WTC11 (cell line): ENCODE measurements around the gene KNOP1.

Source experiments
- GRHL2 ChIP-seq: fragments of 250-450 bp; sonication (Bioruptor Pico); IDR thresholded peaks from 2 replicates; pipeline ENCODE4 v1.8.0; 2022; ENCODE audit warnings: mild to moderate bottlenecking, moderate library complexity; ENCODE audit not compliant: insufficient replicate concordance, severe bottlenecking
- MAX ChIP-seq: sonication (generic); formaldehyde crosslinking; IDR thresholded peaks from 2 replicates; pipeline ENCODE4 v1.8.0; 2022; ENCODE audit warnings: mild to moderate bottlenecking, missing genetic modification reagents
- TEAD1 ChIP-seq: sonication (generic); formaldehyde crosslinking; IDR thresholded peaks from 2 replicates; pipeline ENCODE4 v1.8.0; 2022; ENCODE audit warnings: mild to moderate bottlenecking, missing genetic modification reagents
- TP53 ChIP-seq: sonication (generic); formaldehyde crosslinking; IDR thresholded peaks from 2 replicates; pipeline ENCODE4 v1.8.1; 2023; ENCODE audit warnings: mild to moderate bottlenecking, missing genetic modification reagents
- ZMAT4 ChIP-seq: fragments of 250-450 bp; sonication (Bioruptor Pico); IDR thresholded peaks from 2 replicates; pipeline ENCODE4 v1.9.0; 2021; ENCODE audit warnings: mild to moderate bottlenecking
- ZNF138 ChIP-seq: sonication (generic); formaldehyde crosslinking; conservative IDR thresholded peaks from 2 replicates; pipeline ENCODE4 v1.8.1; 2022; ENCODE audit warnings: mild to moderate bottlenecking, moderate library complexity, missing genetic modification reagents
- TF ChIP-seq, protein P1 (sequence below): fragments of 200-600 bp; IDR thresholded peaks from 2 replicates; pipeline ENCODE4 v1.8.0; 2022; ENCODE audit warnings: antibody characterized with exemption
- TF ChIP-seq, protein P2 (sequence below): fragments of 250-450 bp; sonication (Bioruptor Pico); IDR thresholded peaks from 2 replicates; pipeline ENCODE4 v1.8.0; 2021; ENCODE audit warnings: mild to moderate bottlenecking
- TF ChIP-seq, protein P3 (sequence below): sonication (generic); formaldehyde crosslinking; IDR thresholded peaks from 2 replicates; pipeline ENCODE4 v1.8.1; 2022; ENCODE audit warnings: low read depth, missing genetic modification reagents, borderline replicate concordance

GRCh38 chr16:19664166-19664565, 53.9 kb downstream of the KNOP1 start:
- TF ChIP-seq, protein P1, sequence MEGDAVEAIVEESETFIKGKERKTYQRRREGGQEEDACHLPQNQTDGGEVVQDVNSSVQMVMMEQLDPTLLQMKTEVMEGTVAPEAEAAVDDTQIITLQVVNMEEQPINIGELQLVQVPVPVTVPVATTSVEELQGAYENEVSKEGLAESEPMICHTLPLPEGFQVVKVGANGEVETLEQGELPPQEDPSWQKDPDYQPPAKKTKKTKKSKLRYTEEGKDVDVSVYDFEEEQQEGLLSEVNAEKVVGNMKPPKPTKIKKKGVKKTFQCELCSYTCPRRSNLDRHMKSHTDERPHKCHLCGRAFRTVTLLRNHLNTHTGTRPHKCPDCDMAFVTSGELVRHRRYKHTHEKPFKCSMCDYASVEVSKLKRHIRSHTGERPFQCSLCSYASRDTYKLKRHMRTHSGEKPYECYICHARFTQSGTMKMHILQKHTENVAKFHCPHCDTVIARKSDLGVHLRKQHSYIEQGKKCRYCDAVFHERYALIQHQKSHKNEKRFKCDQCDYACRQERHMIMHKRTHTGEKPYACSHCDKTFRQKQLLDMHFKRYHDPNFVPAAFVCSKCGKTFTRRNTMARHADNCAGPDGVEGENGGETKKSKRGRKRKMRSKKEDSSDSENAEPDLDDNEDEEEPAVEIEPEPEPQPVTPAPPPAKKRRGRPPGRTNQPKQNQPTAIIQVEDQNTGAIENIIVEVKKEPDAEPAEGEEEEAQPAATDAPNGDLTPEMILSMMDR, result no peak
- no peak for TF ChIP-seq MAX (CRISPR knock-in tag)
- TF ChIP-seq ZNF138 (CRISPR knock-in tag), result no peak
- TF ChIP-seq, protein P2, sequence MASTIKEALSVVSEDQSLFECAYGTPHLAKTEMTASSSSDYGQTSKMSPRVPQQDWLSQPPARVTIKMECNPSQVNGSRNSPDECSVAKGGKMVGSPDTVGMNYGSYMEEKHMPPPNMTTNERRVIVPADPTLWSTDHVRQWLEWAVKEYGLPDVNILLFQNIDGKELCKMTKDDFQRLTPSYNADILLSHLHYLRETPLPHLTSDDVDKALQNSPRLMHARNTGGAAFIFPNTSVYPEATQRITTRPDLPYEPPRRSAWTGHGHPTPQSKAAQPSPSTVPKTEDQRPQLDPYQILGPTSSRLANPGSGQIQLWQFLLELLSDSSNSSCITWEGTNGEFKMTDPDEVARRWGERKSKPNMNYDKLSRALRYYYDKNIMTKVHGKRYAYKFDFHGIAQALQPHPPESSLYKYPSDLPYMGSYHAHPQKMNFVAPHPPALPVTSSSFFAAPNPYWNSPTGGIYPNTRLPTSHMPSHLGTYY (CRISPR knock-in tag), result no peak
- TF ChIP-seq GRHL2 (CRISPR knock-in tag), result no peak
- TF ChIP-seq TEAD1 (CRISPR knock-in tag), result no peak
- no peak for TF ChIP-seq ZMAT4 (CRISPR knock-in tag)
- TF ChIP-seq, protein P3, sequence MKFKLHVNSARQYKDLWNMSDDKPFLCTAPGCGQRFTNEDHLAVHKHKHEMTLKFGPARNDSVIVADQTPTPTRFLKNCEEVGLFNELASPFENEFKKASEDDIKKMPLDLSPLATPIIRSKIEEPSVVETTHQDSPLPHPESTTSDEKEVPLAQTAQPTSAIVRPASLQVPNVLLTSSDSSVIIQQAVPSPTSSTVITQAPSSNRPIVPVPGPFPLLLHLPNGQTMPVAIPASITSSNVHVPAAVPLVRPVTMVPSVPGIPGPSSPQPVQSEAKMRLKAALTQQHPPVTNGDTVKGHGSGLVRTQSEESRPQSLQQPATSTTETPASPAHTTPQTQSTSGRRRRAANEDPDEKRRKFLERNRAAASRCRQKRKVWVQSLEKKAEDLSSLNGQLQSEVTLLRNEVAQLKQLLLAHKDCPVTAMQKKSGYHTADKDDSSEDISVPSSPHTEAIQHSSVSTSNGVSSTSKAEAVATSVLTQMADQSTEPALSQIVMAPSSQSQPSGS (CRISPR knock-in tag), result no peak
- no peak for TF ChIP-seq TP53
